ENCODE data around the gene C16orf89.

DNA sequence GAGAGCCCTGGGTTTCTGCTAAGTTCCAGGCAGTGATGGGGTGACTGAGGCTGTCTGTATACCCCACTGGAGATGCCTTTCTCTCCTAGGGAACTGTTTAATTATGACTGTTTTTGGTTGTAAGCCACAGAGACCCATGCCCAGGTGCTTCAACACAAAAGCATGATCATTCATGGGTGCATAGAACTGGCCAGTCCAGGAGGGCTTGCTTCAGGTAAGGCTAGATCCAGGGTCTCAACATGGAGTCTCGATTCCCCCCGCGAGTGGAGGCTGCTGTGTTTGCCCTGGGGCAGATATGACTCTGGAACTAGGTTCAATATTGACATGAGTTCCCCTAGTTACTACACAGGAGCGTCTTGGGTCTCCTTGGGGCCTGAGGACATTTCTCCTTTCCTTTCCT lies 49.9 kb downstream of the C16orf89 start:
- TF ChIP-seq, protein P1, sequence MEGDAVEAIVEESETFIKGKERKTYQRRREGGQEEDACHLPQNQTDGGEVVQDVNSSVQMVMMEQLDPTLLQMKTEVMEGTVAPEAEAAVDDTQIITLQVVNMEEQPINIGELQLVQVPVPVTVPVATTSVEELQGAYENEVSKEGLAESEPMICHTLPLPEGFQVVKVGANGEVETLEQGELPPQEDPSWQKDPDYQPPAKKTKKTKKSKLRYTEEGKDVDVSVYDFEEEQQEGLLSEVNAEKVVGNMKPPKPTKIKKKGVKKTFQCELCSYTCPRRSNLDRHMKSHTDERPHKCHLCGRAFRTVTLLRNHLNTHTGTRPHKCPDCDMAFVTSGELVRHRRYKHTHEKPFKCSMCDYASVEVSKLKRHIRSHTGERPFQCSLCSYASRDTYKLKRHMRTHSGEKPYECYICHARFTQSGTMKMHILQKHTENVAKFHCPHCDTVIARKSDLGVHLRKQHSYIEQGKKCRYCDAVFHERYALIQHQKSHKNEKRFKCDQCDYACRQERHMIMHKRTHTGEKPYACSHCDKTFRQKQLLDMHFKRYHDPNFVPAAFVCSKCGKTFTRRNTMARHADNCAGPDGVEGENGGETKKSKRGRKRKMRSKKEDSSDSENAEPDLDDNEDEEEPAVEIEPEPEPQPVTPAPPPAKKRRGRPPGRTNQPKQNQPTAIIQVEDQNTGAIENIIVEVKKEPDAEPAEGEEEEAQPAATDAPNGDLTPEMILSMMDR (IDR thresholded peaks at IDR 0.05), result no peak
- TF ChIP-seq POLR2AphosphoS5 (IDR thresholded peaks at IDR 0.05), result no peak
- no peak for TF ChIP-seq POLR2A (IDR thresholded peaks at IDR 0.05)
- TF ChIP-seq EP300 (IDR thresholded peaks at IDR 0.05), result no peak
